NCI-H2081 (cell line): ENCODE results near the gene GAPDH.
"Not testable (repeated sequence)": the region's sequence is repeated elsewhere in the genome, so short reads cannot be mapped to it uniquely, and the experiment has no call there.

Source experiments
- DNase-seq, 2 experiments: peaks; one replicate each; lab custom pipeline; 2025; lab: John Stamatoyannopoulos, UW

The GAPDH gene

DNA sequence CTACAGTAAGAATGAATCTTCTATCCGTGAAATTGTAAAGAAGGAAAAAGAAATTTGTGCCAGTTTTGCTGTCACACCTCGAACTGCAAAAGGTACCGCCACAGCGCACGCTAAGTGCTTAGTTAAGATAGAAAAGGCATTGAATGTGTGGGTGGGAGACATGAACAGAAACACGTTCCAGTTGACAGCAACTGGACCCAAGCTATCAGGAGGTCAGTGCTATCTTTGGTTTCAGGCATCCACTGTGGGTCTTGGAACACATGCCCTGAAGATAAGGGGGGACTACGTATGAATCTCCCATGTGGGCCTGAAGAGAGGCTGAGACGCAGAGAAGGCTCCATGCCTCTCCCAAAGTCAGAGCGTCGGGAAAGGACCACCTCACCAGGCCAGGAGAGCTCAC is 11.7 kb downstream of the GAPDH start:
- DNase-seq = no peak

DNA sequence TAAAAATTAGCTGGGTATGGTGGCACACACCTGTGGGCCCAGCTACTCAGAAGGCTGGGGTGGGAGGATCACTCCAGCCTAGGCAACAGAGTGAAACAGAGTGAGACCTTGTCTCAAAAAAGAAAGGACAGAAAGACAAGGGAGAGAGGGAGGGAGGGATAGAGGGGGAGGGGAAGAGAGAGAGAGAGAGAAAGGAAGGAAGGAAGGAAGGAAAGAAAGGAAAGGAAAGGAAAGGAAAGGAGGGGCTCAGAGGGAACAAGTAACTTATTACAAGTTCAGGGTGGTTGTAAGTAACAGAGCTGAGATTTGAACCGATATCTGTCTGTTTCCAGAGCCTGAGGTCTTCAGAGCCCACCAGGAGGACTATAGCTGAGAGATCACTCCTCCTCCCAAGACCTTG is 13.2 kb downstream of the GAPDH start:
- DNase-seq = no peak

DNA sequence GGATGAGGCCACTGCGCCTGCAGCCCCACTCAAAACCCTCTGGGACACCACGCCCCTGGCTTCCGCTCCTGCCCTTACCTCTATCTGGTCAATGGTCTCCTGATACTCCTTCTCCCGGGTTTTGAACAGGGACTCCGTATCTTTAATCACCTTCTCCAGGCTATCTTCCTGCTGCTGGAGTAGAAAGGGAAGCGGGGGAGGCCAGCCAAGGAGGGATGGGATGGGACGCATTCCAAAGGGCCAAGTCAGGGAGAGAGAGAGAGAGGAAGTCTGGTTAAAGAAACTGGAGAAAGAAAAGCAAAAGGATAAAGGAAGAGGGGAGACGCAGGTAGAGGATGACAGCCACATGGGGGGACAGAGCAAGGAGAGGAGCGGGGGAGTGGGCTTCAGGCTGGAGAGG is 13.7 kb downstream of the GAPDH start:
- no peak for DNase-seq

DNA sequence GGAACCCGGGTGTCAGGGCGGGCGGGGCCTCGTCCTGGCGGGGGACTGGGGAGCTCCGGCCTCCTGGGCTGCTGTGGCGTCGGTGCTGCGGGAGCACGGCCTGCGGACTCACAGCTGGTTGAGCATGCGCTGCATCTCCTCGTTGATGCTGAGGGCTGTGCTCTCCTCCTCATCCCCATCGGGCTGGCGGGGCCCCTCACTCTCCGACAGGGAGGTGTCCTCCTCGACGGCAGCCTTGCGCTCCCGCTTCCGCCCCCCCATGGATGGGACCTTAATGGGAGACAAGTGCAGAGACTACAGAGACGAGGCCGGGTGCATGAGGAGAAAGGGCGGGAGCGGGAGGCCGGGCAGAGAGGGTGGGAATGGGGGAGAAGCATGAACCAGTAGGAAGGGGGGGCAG is 14.2 kb downstream of the GAPDH start:
- no peak for DNase-seq

DNA sequence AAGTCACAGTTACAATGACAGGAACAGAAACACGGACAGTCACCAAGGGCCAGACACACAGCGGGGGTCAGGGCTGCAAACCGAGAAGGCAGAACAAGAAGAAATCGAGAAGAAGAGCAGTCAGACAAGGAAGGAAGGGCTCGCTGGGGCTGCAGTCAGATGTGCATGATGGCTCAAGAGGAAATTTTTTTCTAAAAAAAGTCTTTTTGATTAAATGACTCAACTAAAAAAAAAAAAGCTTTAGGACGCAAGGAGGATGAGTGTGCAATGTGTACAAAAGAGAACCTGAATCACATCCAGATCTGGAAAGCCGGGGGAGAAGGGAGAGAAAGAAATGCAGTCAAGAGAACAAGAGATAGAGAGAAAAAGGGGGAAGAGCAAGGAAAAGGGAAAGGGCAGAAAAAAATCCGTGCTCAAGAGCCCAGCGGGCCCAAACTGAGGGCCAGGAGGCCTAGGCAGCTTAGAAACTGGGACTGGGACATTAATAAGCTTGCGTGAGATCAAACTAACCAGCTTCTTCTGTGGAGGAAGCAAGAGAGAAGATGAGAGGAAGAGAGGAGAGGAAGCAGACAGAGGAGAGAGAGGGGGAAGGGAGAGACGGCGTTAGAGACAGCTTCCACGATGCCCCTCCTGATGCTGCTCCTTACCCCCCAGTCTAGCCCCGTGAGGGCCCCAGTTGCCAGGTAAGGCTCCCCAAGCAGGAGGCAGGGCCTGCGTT is 14.8 kb downstream of the GAPDH start:
- no peak for DNase-seq

DNA sequence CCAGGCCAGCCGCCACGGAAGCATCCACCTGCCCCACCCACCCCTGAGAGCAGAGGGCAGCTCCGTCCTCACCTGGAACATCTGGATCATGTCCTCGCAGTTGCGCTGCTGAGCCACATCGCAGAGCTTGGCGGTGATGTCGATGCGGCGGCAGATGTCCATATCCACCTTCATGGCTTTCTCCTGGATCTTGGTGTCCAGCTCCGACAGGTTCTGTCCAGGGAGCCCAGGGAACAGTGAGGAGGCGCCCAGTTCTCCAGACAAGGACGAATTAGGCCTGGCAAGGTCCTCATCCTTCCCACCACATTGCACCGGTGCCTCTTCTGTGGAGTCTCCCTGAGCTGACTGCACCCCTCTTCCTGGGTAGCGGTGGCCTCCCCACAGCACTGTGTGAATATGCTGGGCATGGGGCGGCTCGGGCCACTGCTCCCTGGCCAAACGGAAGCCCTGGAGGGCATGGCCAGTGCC is 15.4 kb downstream of the GAPDH start:
- no peak for DNase-seq

DNA sequence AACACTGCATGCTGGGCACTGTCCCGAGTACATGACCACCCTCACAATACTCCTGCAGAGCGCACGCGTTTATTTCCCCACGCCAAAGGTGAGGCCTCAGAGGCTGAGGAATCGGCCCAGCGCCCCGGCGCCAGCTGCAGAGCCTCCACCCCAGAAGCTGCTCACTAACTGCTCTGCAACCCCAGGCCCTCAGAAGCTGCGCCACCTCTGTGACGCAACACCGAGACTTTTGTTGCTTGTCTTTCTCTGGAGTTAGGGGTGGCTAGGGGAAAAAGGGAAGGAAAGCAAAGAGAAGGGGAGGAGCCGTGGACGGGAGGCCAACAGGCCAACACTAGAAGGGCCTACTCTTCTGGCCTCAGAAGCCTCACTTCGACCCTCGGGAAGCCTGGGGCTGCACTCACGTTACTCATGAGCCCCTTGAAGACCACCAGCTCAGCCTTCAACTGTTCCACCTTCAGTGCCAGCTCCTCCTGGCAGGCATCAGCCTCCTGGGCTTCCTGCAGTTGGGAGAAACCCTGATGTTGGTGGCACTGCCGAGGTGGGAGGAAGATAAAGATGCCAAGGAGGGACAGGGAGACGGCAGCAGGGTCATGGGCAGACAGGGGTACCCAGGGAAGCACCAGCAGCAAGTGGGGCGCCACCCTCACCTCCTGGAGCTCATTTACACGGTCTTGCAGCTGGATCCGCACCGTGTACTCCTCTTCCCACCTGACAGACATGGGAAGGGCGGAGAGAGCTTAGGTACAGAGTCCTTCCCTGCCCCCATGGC is 16.2 kb downstream of the GAPDH start:
- DNase-seq = no peak

DNA sequence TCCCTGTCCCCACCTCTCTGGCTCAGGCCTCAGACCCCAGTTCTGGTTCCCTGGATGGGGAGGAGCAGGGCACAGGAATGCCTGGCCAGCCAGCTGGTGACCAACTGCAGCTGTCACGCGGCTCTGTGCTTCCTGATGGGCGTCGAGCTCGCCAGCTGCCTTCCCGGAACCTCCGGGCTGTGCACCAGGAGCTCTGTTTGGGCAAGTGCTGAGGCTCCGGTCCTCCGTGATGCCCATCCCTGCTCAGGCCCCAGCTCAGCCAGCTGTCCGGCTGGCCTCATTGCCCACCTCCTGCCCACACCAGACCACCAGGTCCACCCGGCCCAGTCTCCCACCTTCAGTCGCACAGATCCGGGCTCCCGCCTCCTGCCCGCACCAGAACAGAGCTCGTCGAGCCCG is 16.7 kb downstream of the GAPDH start:
- DNase-seq = no peak

DNA sequence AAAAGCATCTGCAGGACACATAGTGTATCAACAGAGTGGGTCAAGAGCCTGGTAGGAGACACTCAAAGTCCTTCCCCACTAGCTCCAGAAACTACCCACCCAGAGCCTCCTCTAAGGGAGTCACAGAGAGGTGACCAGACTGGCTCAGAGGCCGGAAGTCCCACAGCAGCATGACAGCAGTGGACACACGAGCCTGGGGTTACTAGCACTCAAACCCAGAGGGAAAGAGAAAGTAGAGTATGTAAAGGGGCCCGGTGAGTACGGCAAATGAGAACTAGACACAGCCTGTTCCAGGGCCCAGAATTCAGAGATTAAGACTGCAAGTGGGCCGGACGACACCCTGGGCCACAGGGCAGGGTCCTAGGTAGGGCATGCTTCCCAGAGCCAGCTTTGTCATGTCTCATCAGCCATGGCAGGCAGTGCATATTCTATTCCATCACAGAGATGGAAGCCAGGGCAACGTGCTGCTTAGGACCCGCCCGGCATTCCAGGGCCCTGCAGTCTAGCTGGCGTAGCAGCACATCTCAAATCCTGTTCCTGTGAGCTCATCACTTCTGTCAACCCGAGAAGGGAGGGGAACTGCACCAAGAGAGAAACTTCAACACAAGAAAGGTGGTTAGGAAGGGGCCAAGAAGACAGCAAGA is 17.3 kb downstream of the GAPDH start:
- DNase-seq = no peak

DNA sequence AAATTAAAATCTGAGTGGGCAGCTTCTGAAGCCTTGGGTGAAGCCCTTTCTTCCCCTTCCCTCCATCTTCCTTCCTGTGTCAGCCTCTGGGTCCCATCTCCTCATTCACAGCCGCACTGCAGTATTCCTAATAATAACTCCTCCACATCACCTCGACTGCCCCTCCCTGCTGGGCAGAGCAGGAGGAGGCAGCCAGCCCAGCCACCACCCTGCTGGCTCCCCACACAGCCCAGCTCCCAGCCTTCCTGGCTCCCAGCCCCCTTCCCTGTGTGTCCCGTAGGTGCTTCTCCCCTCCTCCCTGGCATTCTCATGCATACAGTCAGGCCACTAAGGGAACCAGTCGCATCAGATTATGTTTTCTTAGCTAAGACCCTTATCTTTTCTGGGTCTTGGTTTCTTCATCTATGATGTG is 17.8 kb downstream of the GAPDH start:
- no peak for DNase-seq

DNA sequence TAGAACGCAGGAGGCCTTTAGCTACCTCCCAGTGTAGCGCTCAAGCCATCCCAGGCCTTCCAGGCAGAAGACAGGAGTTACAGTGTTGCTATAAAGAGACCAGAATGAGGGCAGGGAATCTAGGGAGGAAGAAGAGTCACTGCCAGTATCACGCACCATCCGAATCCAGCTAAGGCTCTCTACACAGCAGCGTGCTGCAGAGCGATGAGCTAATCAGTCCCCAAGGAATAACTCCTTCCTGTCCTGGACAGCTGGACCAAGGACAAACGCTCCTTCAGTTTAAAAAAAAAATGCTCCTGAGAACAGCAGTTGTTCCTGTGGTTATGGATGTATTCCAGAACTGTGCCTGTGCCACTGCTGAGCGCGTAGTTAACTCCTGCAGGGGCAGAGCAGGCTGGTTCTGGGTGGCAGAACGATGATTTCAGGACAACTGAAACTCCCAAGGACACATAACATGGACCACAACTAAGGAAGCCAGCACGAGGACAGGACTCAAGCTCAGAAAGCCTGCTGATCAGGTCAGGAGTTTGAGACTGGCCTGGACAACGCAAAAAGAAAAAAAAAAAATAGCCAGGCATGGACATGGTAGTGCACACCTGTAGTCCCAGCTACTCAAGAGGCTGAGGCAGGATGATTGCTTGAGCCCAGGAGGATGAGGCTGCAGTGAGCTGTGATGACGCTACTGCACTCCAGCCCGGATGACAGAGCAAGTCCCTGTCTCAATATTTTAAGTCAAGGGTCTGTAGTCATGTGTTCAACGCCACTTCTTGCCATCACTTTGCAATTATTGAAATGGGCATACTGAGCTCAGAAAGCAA is 18.9 kb downstream of the GAPDH start:
- DNase-seq = no peak

DNA sequence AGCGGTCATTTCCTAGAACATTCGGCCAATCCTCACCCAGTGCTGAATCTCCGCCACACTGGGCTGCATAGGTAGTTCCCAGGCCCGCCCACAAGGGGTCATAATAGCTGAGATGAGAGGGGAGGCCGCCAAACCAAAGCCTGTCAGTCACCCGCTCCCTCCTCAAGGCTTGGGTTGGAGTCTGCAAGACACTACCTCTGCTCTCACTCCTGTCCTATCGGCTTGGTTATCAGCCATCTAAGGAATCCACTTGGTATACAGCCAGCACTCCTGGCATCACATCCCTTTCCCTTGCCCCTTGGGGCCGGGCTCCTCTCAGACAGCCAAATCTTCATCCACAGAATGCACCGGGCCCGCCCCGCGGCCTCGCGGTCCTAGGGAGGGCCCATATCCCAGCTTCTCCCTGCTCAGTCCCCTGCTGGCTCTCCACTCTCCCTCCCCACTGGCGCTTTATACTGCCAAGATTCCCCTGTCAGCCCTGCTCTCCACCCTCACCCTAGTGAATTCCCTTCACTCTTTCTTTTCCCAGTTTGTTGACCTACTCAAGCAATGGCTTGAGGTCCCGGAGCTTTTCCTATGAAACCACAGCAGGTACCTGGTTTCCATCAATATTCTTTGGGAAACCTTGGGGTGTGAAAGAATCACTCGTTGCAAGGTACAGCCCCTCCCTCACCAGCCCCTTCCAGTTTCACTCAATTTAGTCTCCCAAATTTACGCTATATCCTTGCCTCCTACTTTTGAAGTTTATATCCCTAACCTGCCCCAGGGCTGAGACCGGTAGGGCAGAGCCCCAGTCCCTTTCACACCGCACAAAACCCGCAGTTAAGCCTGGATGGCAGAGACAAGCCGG is 20.1 kb downstream of the GAPDH start:
- peak in 1 of 2 experiments; percentile 22 for DNase-seq

DNA sequence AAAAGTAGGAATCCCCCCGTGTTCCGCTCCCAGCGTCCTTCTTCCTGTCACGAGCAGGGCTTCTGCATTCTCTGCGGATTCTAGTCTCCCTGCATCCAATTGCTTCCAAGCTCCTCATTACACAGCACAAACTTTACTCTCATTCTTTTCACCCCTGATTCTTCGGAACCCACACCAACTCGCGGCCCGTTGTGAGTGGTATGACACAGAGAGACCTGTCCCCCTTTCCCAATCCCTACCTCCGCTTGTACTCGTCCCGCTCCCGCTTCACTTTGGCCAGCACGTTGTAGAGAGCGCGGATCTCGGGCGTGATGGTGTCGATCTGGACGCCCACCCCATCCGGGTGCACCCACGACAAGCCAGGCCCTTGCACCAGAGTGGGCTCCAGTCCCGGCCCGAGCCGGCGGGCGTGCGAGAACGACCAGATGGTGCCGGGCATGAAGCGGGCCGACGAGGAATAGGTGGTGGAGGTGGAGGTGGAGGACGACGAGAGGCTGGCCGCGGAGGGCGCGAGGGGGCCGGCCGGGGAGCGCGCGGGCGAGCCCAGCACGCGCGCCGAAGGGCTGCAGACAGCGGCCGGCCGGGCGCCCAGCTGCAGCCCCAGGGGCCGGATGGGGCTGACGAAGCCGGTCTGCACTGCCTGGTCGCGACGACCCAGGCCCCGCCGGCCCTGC is 20.8 kb downstream of the GAPDH start:
- no peak for DNase-seq

DNA sequence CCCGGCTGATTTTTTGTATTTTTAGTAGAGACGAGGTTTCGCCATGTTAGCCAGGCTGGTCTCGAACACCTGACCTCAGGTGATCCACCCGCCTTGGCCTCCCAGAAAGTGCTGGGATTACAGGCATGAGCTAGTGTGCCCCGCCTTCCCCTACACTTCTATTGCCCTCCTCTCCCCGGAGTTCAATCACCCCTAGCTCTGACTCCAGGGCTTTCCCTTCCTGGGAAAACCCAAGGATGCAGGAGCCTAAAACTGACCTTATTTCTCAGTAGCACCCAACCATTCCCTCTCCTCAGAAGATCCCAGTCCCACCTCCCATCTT is 22.1 kb downstream of the GAPDH start:
- DNase-seq = not testable (repeated sequence)

DNA sequence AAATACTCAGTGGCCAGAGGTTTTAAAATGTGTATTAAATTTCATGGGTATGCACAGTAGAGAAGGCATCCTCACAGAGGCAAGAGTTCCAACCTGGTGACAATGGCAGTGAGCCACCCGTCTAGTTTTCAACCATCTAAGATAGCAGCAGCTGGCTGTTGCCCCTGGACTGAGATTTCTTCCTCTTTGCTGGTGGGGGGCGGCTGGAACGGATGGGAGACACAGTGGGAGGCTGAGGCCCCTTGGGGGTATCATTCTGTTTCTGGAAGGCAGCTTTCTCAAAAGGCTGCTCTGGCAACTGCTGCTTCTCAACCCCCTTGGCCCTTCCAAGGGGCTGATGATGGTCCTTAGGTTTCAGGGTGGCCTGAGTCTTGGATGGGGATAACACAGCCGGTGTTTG is 22.5 kb downstream of the GAPDH start:
- no peak for DNase-seq

DNA sequence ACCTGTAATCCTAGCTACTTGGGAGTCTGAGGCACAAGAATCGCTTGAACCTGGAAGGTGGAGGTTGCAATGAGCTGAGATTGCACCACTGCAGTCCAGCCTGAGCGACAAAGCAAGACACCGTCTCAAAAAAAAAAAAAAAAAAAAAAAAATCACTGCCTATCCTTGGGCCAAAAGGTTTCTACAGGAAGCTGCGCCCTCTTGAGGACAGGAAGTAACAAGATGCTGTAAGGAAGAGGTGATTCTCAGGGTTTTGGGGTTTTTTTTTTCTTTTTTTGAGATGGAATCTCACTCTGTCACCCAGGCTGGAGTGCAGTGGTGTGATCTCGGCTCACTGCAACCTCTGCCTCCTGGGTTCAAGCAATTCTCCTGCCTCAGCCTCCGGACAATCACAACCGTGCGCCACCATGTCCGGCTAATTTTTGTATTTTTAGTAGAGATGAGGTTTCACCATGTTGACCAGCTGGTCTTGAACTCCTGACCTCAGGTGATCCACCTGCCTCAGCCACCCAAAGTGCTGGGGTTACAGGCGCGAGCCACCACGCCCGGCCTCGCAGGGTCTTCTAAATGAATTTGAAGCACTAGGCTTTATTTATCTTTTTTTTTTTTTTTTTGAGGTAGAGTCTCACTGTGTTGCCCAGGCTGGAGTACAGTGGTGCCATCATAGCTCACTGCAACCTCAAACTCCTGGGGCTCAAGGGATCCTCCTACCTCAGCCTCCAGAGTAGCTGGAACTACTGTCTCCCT is 23.9 kb downstream of the GAPDH start:
- not testable (repeated sequence) for DNase-seq

DNA sequence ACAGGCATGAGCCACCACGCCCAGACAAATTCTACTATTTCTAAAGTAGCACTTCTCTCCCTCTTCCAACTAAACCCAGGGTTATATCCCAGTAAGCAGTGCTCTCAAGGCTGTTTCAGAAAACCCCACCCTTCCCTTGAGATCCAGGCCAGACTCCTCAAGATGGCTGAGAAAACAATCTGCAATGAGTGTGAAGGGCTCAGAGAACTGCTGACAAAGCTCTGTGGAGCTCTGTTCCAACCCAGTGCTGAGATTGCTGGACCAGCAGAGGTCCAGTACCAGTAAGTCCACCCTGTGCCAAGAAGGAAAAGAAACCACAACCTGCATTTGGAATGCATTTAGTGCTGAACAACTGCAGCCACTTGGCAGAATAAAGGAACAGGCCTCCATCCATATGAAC is 25.2 kb downstream of the GAPDH start:
- no peak for DNase-seq

DNA sequence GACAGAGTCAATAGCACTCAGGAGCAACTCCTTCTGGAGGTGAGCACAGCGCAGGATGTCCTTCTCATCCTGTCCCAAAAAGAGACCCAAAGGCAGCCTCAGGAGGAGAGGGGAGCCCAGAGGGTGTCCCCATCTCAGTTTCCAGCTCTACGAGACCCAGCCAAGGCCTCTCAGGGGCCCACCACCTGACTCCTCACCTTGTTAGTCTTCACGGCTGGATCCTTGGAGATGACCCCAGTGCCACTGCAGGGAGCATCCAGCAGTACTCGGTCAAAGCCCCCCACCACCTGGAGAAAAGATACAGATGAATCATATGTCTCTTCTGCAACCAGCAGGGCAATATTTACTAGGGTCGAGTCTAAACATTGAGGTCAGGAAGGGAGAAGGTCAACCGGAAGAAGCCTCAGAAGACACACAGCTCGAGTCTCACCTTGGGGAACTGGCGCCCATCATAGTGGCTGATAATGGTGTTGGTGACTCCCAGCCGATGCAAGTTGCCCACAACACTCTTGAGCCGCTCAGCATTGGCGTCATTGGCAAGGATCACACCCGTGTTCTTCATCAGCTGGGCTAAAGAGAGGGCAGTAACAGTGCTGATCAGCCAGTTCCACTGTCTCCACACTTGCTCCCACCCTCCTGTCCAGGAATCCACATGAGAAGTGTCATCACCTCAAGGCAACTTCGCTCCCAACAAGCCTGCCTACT is 26.3 kb downstream of the GAPDH start:
- DNase-seq = no peak

DNA sequence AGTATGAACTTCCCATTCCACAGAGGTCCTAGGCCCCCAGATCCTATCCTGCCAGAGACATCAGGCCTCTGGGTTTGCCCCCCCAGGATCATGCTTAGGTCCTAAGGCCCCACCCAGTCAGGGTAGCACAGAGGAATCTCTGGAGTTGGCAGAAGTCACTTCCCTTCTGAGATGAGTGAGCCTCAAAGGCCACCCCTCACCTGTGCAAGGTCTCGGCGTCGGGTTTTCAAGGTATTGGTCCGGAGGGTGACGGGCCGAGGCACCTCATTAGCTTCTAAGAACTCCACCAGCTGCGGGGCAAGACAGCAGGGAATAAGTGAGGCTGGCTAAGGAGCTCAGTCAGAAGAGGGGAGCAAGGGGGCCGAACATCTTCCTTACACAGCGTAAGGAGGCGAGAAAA is 28.6 kb downstream of the GAPDH start:
- DNase-seq = no peak
